Left kidney (tissue), 8 donors: ENCODE results near the gene PABPC5. TPM values are rescaled to one million over a fixed set of nuclear protein-coding genes. Genes with fewer than 3 reads are reported as not detected.
A peak's percentile ranks its signal among the peaks of the same experiment; 100 is the strongest.

Experiments used
- DNase-seq: peaks from one replicate; pipeline ENCODE4 v3.0.0-alpha.2; 2013
- long read RNA-seq, 8 donors: transcript quantifications; one replicate each; lab custom pipeline, GENCODE V29; 2026
- polyA plus RNA-seq: library from polyadenylated mRNA; unstranded; fragments of 120-200 nt; gene quantifications from one replicate; pipeline ENCODE4 v1.2.1, GENCODE V29; 2013; ENCODE audit not compliant: insufficient read length

Gene PABPC5
- polyA plus RNA-seq = 5.2 TPM
- long read RNA-seq, donor 1, partial matches to known transcripts = 0 of 1 reads
- long read RNA-seq, donor 1, other reads (novel, unspliced or antisense) = 0 of 1 reads
- long read RNA-seq, donor 2, partial matches to known transcripts = 0 of 2 reads
- long read RNA-seq, donor 2, other reads (novel, unspliced or antisense) = 0 of 2 reads
- long read RNA-seq, donor 3, partial matches to known transcripts = 0 of 2 reads
- long read RNA-seq, donor 3, other reads (novel, unspliced or antisense) = 0 of 2 reads
- long read RNA-seq, donor 4 = 0 reads
- long read RNA-seq, donor 5, partial matches to known transcripts = 0 of 5 reads
- long read RNA-seq, donor 5, other reads (novel, unspliced or antisense) = 0 of 5 reads
- long read RNA-seq, donor 6 = 0 reads
- long read RNA-seq, donor 7, partial matches to known transcripts = 0 of 2 reads
- long read RNA-seq, donor 7, other reads (novel, unspliced or antisense) = 0 of 2 reads
- long read RNA-seq, donor 8, partial matches to known transcripts = 0 of 1 reads
- long read RNA-seq, donor 8, other reads (novel, unspliced or antisense) = 0 of 1 reads

- peak; percentile 71 for DNase-seq
These were observed at the start of gene PABPC5 for GRCh38 chrX:91434351-91435168. Gene PABPC5, plus strand, starts transcription at chrX:91434839. Its CDS starts 739 bp downstream, at chrX:91435578.

- no peak for DNase-seq
These were observed 45.6 kb upstream of the PABPC5 start for GRCh38 chrX:91389026-91389425.

GRCh38 chrX:91414713-91415112, 19.9 kb upstream of the PABPC5 start:
- DNase-seq = no peak

- DNase-seq = no peak
These were observed 756 bp downstream of the PABPC5 start for GRCh38 chrX:91435395-91435794.
